ENCODE measurements around the gene MAPK14. TPM values are rescaled to one million over a fixed set of nuclear protein-coding genes. Genes with fewer than 3 reads are reported as not detected.
"Not testable (repeated sequence)": the region's sequence is repeated elsewhere in the genome, so short reads cannot be mapped to it uniquely, and the experiment has no call there.

Gene MAPK14
- 73.2 TPM for total RNA-seq (ENCODE audit: unreplicated experiment)
- long read RNA-seq, full-length matches to known transcripts: 14 of 24 reads
- long read RNA-seq, partial matches to known transcripts: 1 of 24 reads
- long read RNA-seq, other reads (novel, unspliced or antisense): 9 of 24 reads

GRCh38 chr6:36027501-36028087 is at the start of gene MAPK14:
TSS of gene MAPK14 (plus strand) at chr6:36027808. CDS start at chr6:36028158, 350 bp downstream.
- peak; percentile 98 for DNase-seq (ENCODE audit: low spot score)

GRCh38 chr6:35980126-35980525 is 47.5 kb upstream of the MAPK14 start:
- H3K4me1 Mint-ChIP-seq (ENCODE audit: unreplicated experiment); H3K27me3 Mint-ChIP-seq (ENCODE audit: unreplicated experiment); DNase-seq (ENCODE audit: low spot score); H3K9me3 Mint-ChIP-seq (ENCODE audit: unreplicated experiment); H3K36me3 Mint-ChIP-seq (ENCODE audit: low read depth, unreplicated experiment); H3K27ac Mint-ChIP-seq (ENCODE audit: unreplicated experiment); H3K4me3 Mint-ChIP-seq (ENCODE audit: unreplicated experiment): not testable (repeated sequence)

More at GRCh38 chr6:36027501-36028087, at the start of gene MAPK14:
- Mint-ChIP-seq H3K36me3 (ENCODE audit: low read depth, unreplicated experiment) (peaks cover 5% of the 10 kb centered on the region), H3K4me1 (ENCODE audit: unreplicated experiment) (peaks cover 39% of the 10 kb centered on the region), H3K27me3 (ENCODE audit: unreplicated experiment) (no peaks in the 10 kb centered on the region), H3K27ac (ENCODE audit: unreplicated experiment) (peak within 1 kb of the TSS; percentile 96), H3K9me3 (ENCODE audit: unreplicated experiment) (no peaks in the 10 kb centered on the region), H3K4me3 (ENCODE audit: unreplicated experiment) (peak within 1 kb of the TSS; percentile 97)
- peak; percentile 55 for TF ChIP-seq CTCF (IDR thresholded peaks at IDR 0.05; ENCODE audit: unreplicated experiment)

- H3K9me3 Mint-ChIP-seq (ENCODE audit: unreplicated experiment): no peaks in the 10 kb centered on the region
- H3K27ac Mint-ChIP-seq (ENCODE audit: unreplicated experiment): no peak overlapping the region
- H3K4me3 Mint-ChIP-seq (ENCODE audit: unreplicated experiment): no peak overlapping the region
- H3K4me1 Mint-ChIP-seq (ENCODE audit: unreplicated experiment): no peaks in the 10 kb centered on the region
- H3K36me3 Mint-ChIP-seq (ENCODE audit: low read depth, unreplicated experiment): no peaks in the 10 kb centered on the region
- no peaks in the 10 kb centered on the region for H3K27me3 Mint-ChIP-seq (ENCODE audit: unreplicated experiment)
- DNase-seq (ENCODE audit: low spot score): no peak
- no peak for TF ChIP-seq CTCF (IDR thresholded peaks at IDR 0.05; ENCODE audit: unreplicated experiment)
These were observed 46.5 kb upstream of the MAPK14 start for GRCh38 chr6:35980991-35981645.

GRCh38 chr6:35984701-35985100 is 42.9 kb upstream of the MAPK14 start:
- no peak for TF ChIP-seq CTCF (IDR thresholded peaks at IDR 0.05; ENCODE audit: unreplicated experiment)
- Mint-ChIP-seq H3K27me3 (ENCODE audit: unreplicated experiment) (no peaks in the 10 kb centered on the region), H3K27ac (ENCODE audit: unreplicated experiment) (no peak overlapping the region), H3K4me1 (ENCODE audit: unreplicated experiment) (no peaks in the 10 kb centered on the region), H3K36me3 (ENCODE audit: low read depth, unreplicated experiment) (no peaks in the 10 kb centered on the region), H3K4me3 (ENCODE audit: unreplicated experiment) (no peak overlapping the region), H3K9me3 (ENCODE audit: unreplicated experiment) (no peaks in the 10 kb centered on the region)
- DNase-seq (ENCODE audit: low spot score): no peak

GRCh38 chr6:35988047-35988446 is 39.6 kb upstream of the MAPK14 start:
- not testable (repeated sequence) for H3K4me1 Mint-ChIP-seq (ENCODE audit: unreplicated experiment); H3K27ac Mint-ChIP-seq (ENCODE audit: unreplicated experiment); H3K36me3 Mint-ChIP-seq (ENCODE audit: low read depth, unreplicated experiment); DNase-seq (ENCODE audit: low spot score); H3K27me3 Mint-ChIP-seq (ENCODE audit: unreplicated experiment); H3K4me3 Mint-ChIP-seq (ENCODE audit: unreplicated experiment); H3K9me3 Mint-ChIP-seq (ENCODE audit: unreplicated experiment)

GRCh38 chr6:35993150-35993549 is 34.5 kb upstream of the MAPK14 start:
- Mint-ChIP-seq H3K9me3 (ENCODE audit: unreplicated experiment) (no peaks in the 10 kb centered on the region), H3K27me3 (ENCODE audit: unreplicated experiment) (no peaks in the 10 kb centered on the region), H3K4me3 (ENCODE audit: unreplicated experiment) (no peak overlapping the region), H3K36me3 (ENCODE audit: low read depth, unreplicated experiment) (no peaks in the 10 kb centered on the region), H3K4me1 (ENCODE audit: unreplicated experiment) (no peaks in the 10 kb centered on the region), H3K27ac (ENCODE audit: unreplicated experiment) (no peak overlapping the region)
- DNase-seq (ENCODE audit: low spot score): no peak
- no peak for TF ChIP-seq CTCF (IDR thresholded peaks at IDR 0.05; ENCODE audit: unreplicated experiment)
